Spleen (tissue), 11 donors: ENCODE data around the gene FOXO6. TPM values are rescaled to one million over a fixed set of nuclear protein-coding genes. Genes with fewer than 3 reads are reported as not detected.

Source experiments
- DNase-seq: peaks from one replicate; pipeline ENCODE4 v3.0.0-alpha.2; 2020
- H3K27ac ChIP-seq, 8 donors: fragments of 200-600 bp; sonication (generic) in 7 of 8; 1 replicate in 4 of 8; 2 replicates in 4 of 8; pipeline versions ENCODE4 v1.5.0 to v1.8.0; 2016 to 2021; ENCODE audit warnings: inconsistent platforms in 4 of 8, mild to moderate bottlenecking in 4 of 8, moderate library complexity in 1 of 8
- H3K27me3 ChIP-seq, 7 donors: fragments of 200-600 bp; sonication (generic) in 6 of 7; replicated peaks in 1 of 7; 1 replicate in 4 of 7; 2 replicates in 3 of 7; pipeline versions ENCODE4 v1.5.0 to v1.8.0; 2016 to 2021; ENCODE audit warnings: inconsistent platforms in 3 of 7, mild to moderate bottlenecking in 1 of 7
- H3K36me3 ChIP-seq, 6 donors: fragments of 200-600 bp; sonication (generic) in 5 of 6; 1 replicate in 4 of 6; 2 replicates in 2 of 6; pipeline versions ENCODE4 v1.5.0 to v1.8.0; 2016 to 2021; ENCODE audit warnings: inconsistent platforms in 2 of 6
- H3K4me1 ChIP-seq, 6 donors: fragments of 200-600 bp; sonication (generic) in 5 of 6; 1 replicate in 3 of 6; 2 replicates in 3 of 6; pipeline versions ENCODE4 v1.5.0 to v1.8.0; 2016 to 2021; ENCODE audit warnings: inconsistent platforms in 3 of 6
- H3K4me3 ChIP-seq, 8 donors: fragments of 200-600 bp; sonication (generic) in 7 of 8; 1 replicate in 4 of 8; 2 replicates in 4 of 8; pipeline versions ENCODE4 v1.5.0 to v1.8.0; 2016 to 2021; ENCODE audit warnings: inconsistent platforms in 4 of 8, mild to moderate bottlenecking in 4 of 8, moderate library complexity in 2 of 8
- H3K9me3 ChIP-seq, 8 donors: fragments of 200-600 bp; sonication (generic) in 7 of 8; 1 replicate in 4 of 8; 2 replicates in 4 of 8; pipeline versions ENCODE4 v1.5.0 to v1.8.0; 2016 to 2021; ENCODE audit warnings: inconsistent platforms in 4 of 8
- POLR2A ChIP-seq, 3 donors: fragments of 450-650 bp; IDR thresholded peaks; one replicate each; pipeline ENCODE4 v1.5.1; 2017; ENCODE audit warnings: antibody characterized with exemption in 3 of 3, mild to moderate bottlenecking in 1 of 3
- POLR2AphosphoS5 ChIP-seq, 3 donors: sonication (generic); formaldehyde crosslinking; IDR thresholded peaks; one replicate each; pipeline ENCODE4 v1.5.1; 2017; ENCODE audit warnings: antibody characterized with exemption in 3 of 3
- WGBS, 5 donors: extraction: QIAGEN DNeasy Blood & Tissue Kit in 3 of 5; methylation state at CpG; one replicate each; pipeline versions ENCODE4 v1.1.5 to v1.1.7; 2013 to 2018; 5-methylcytosine and 5-hydroxymethylcytosine counted together
- intact Hi-C: fragments of 100-400 bp; cut with DNase I; formaldehyde crosslinking; loops from one replicate; pipeline ENCODE4 v1.15.0; 2023; ENCODE audit warnings: low total_unique reads
- polyA plus RNA-seq, 3 donors: library from polyadenylated mRNA; stranded (reverse); fragments of 200-250 nt; gene quantifications; one replicate each; pipeline ENCODE4 v1.2.1, GENCODE V29; 2013
- total RNA-seq, 7 donors: library from RNA; depleted of rRNA in 3 of 7; stranded (reverse); fragments of >200 nt in 3 of 7; fragmentation: NEBNext Ultra II Directional in 4 of 7; extraction: Animal tissue kit (Norgen Biotek cat#: 25700) in 4 of 7; gene quantifications; one replicate each; pipeline versions ENCODE4 v1.1.0 to v1.2.1, GENCODE V29; 2016 to 2021
- TF ChIP-seq, protein P1 (sequence below), 11 experiments: fragments of 200-600 bp in 7 of 11; fragments of 450-650 bp in 4 of 11; sonication (generic) in 4 of 11; IDR thresholded peaks in 8 of 11; conservative IDR thresholded peaks in 3 of 11; 1 replicate in 7 of 11; 2 replicates in 4 of 11; pipeline versions ENCODE4 v1.4.0 to v1.8.0; 2016 to 2021; ENCODE audit warnings: antibody characterized with exemption in 11 of 11, inconsistent platforms in 4 of 11, mild to moderate bottlenecking in 1 of 11
- donor health status: healthy with polysubstance abuse.
- donor health status: DM: no; HTN: no; CAD: no; lungs with moderate emphysema.
- donor health status: DM: no; HTN: no; CAD: no.
- donor health status: Bipolar disorder and iron deficiency.
- donor health status: healthy.
- donor health status: DM: no; HTN: no; CAD: no.
- donor health status: DM: yes; HTN: yes; CAD: no.

FOXO6 gene
- total and polyA plus RNA-seq, 10 donors, result 0.14 to 1.6 (median 0.32) TPM; not detected in 1

DNA sequence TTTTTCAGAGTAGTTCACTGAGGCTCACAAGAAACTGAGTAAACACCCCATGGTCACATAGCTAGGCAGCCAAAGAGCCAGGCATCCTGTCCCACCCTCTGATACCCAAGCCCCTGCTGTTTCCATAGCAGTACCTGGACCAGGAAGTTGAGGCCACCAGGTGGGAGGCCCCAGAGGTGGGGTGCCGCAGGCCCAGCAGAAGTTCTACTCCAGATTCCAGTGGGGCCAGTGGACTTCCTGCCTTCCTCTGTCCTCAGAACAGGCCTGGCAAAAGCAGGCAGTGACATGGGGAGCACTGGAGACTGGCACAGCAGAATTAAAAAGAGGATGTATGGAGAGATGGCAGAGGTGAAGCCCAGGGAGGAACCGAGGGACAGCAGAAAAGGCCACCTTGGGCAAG lies 19.0 kb downstream of the FOXO6 start:
- DNase-seq, result no peak
- Histone ChIP-seq H3K4me1 (peaks cover 0 to 42% (median 27%) of the 10 kb centered on the region in 6 donors), H3K27ac (no peak overlapping the region), H3K36me3 (no peaks in the 10 kb centered on the region), H3K27me3 (peaks cover 0 to 60% (median 27%) of the 10 kb centered on the region in 7 donors), H3K4me3 (no peak overlapping the region), H3K9me3 (no peaks in the 10 kb centered on the region)
- WGBS, 5 donors, result 49 to 90% (median 80%) methylated on average over 2 of the region's 2 CpGs
- intact Hi-C loops, result no loop called here
- TF ChIP-seq, protein P1, sequence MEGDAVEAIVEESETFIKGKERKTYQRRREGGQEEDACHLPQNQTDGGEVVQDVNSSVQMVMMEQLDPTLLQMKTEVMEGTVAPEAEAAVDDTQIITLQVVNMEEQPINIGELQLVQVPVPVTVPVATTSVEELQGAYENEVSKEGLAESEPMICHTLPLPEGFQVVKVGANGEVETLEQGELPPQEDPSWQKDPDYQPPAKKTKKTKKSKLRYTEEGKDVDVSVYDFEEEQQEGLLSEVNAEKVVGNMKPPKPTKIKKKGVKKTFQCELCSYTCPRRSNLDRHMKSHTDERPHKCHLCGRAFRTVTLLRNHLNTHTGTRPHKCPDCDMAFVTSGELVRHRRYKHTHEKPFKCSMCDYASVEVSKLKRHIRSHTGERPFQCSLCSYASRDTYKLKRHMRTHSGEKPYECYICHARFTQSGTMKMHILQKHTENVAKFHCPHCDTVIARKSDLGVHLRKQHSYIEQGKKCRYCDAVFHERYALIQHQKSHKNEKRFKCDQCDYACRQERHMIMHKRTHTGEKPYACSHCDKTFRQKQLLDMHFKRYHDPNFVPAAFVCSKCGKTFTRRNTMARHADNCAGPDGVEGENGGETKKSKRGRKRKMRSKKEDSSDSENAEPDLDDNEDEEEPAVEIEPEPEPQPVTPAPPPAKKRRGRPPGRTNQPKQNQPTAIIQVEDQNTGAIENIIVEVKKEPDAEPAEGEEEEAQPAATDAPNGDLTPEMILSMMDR (IDR thresholded peaks at IDR 0.05 in 8 of 11, conservative IDR thresholded peaks at IDR 0.05 in 3 of 11), result no peak
- no peak for TF ChIP-seq POLR2AphosphoS5 (IDR thresholded peaks at IDR 0.05)
- TF ChIP-seq POLR2A (IDR thresholded peaks at IDR 0.05), result no peak

- intact Hi-C loops, result no loop called here
- peak overlapping the region; percentile 37 to 72 (median 51) for H3K4me3 ChIP-seq
- no peaks in the 10 kb centered on the region for H3K36me3 ChIP-seq
- H3K27ac ChIP-seq, result peak overlapping the region in 7 of 8 donors; percentile 46 to 90 (median 87)
- WGBS, 5 donors, result 5 to 15% (median 13%) methylated on average over 15 to 29 of the region's 29 CpGs
- peaks cover 0 to 42% (median 27%) of the 10 kb centered on the region in 6 donors for H3K4me1 ChIP-seq
- no peaks in the 10 kb centered on the region for H3K9me3 ChIP-seq
- H3K27me3 ChIP-seq, result peaks cover 0 to 69% (median 27%) of the 10 kb centered on the region in 7 donors
- TF ChIP-seq POLR2AphosphoS5 (IDR thresholded peaks at IDR 0.05), result peak in 1 of 3 donors; percentile 41
- no peak for TF ChIP-seq POLR2A (IDR thresholded peaks at IDR 0.05)
- DNase-seq, result no peak
These were observed 19.9 kb downstream of the FOXO6 start for GRCh38 chr1:41380979-41381691.

- intact Hi-C loops, result no loop called here
- peak overlapping the region; percentile 43 to 90 (median 87) for H3K27ac ChIP-seq
- TF ChIP-seq, protein P1 (IDR thresholded peaks at IDR 0.05 in 8 of 11, conservative IDR thresholded peaks at IDR 0.05 in 3 of 11), result no peak
- TF ChIP-seq POLR2A (IDR thresholded peaks at IDR 0.05), result no peak
- TF ChIP-seq POLR2AphosphoS5 (IDR thresholded peaks at IDR 0.05), result no peak
- peaks cover 0 to 73% (median 27%) of the 10 kb centered on the region in 7 donors for H3K27me3 ChIP-seq
- H3K36me3 ChIP-seq, result no peaks in the 10 kb centered on the region
- peak overlapping the region; percentile 39 to 72 (median 51) for H3K4me3 ChIP-seq
- H3K4me1 ChIP-seq, result peaks cover 0 to 42% (median 27%) of the 10 kb centered on the region in 6 donors
- no peaks in the 10 kb centered on the region for H3K9me3 ChIP-seq
- no peak for DNase-seq
- WGBS, 5 donors, result 1 to 3% (median 2%) methylated on average over 7 to 112 of the region's 112 CpGs
These were observed 20.7 kb downstream of the FOXO6 start for GRCh38 chr1:41381692-41382479.

- no peak for DNase-seq
- intact Hi-C loops, result no loop called here
- no peaks in the 10 kb centered on the region for H3K9me3 ChIP-seq
- peak overlapping the region; percentile 43 to 90 (median 87) for H3K27ac ChIP-seq
- peaks cover 0 to 78% (median 27%) of the 10 kb centered on the region in 7 donors for H3K27me3 ChIP-seq
- 2 to 10% (median 3%) methylated on average over 18 to 48 of the region's 48 CpGs for WGBS, 5 donors
- H3K4me1 ChIP-seq, result peaks cover 0 to 45% (median 30%) of the 10 kb centered on the region in 6 donors
- no peak for TF ChIP-seq POLR2A (IDR thresholded peaks at IDR 0.05)
- TF ChIP-seq POLR2AphosphoS5 (IDR thresholded peaks at IDR 0.05), result peak in 2 of 3 donors; percentile 38 to 48
- TF ChIP-seq, protein P1 (IDR thresholded peaks at IDR 0.05 in 8 of 11, conservative IDR thresholded peaks at IDR 0.05 in 3 of 11), result peak in 1 of 11 experiments; percentile 8
- no peaks in the 10 kb centered on the region for H3K36me3 ChIP-seq
- peak overlapping the region; percentile 39 to 72 (median 48) for H3K4me3 ChIP-seq
These were observed 21.4 kb downstream of the FOXO6 start for GRCh38 chr1:41382480-41383090.
